Inflammatory macrophage (primary cell): ENCODE data around the gene CREB3L2.
"Not testable (repeated sequence)": the region's sequence is repeated elsewhere in the genome, so short reads cannot be mapped to it uniquely, and the experiment has no call there.

Source experiments
- DNase-seq, 2 donors: peaks; one replicate each; pipeline ENCODE4 v3.0.0-alpha.2; 2020 to 2022

The CREB3L2 gene

GRCh38 chr7:137832382-137832781 is 169.5 kb downstream of the CREB3L2 start:
- no peak for DNase-seq

GRCh38 chr7:137831555-137831954 is 170.3 kb downstream of the CREB3L2 start:
- not testable (repeated sequence) for DNase-seq

DNA sequence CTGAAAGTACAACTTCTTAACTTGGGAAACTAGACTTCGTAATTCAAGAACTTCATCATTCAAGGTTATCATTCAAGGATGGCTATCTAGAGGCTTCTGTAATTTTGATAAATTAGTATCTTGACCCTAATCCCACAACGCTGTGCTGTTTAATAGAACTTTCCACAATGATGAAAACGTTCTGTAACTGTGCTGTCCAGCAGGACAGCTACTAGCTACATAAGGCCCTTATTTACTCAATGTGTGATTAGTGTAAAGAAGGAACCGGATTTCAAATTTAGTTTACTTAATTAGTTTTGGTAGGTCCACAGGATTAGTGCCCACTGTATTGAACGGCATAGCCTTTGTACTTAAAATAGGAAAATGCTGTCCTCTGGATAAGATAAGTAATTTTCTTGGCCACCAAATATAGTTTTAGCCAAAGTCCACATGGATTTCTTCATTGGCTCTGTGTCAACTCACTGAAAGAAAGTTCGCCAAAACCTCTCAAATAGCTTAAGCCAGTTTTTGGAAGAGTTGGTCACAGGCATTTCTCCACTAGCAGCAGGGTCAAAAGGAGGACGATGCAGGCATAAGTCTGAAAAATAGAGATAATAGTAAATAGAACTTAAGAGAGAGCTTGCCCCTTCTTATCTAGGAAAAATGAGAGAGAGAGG is 172.4 kb downstream of the CREB3L2 start:
- no peak for DNase-seq

GRCh38 chr7:137828456-137828855 is 173.4 kb downstream of the CREB3L2 start:
- no peak for DNase-seq

DNA sequence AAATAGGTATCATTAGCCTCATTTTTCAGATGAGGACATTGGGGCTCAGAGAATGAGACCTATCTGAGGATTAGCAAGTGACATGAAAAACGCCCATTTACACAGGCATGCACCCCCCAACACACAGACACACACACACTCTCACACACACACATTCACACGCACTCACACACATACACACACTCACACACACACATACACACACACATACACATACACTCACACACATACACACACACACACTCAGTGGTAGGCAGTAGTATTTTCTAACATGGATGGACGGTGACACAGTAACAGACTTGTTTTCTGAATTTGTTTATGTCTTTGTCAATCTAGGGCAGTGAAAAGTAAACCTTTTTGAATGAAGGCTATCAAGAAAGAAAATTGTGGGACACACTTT is 176.4 kb downstream of the CREB3L2 start:
- DNase-seq, result no peak
